NT2/D1 (cell line): Measurements from ENCODE around the gene CFAP206.

ENCODE experiments used
- SUZ12 ChIP-seq: IDR thresholded peaks from 2 replicates; pipeline ENCODE4 v1.6.1; 2011; ENCODE audit not compliant: insufficient read length, insufficient read depth; ENCODE audit errors: extremely low read depth
- YY1 ChIP-seq: IDR thresholded peaks from 2 replicates; pipeline ENCODE4 v1.6.1; 2011; ENCODE audit not compliant: insufficient read length, insufficient read depth

- TF ChIP-seq YY1 (no peak), SUZ12 (no peak)
Observed at GRCh38 chr6:87401832-87402231, 5.9 kb upstream of the CFAP206 start.
